GM19043 (cell line): Measurements from ENCODE around the gene SLC28A1.
"Not testable (repeated sequence)": the region's sequence is repeated elsewhere in the genome, so short reads cannot be mapped to it uniquely, and the experiment has no call there.

Experiments used
- ATAC-seq: cut with Tn5 transposase; IDR thresholded peaks from one replicate; pipeline ENCODE4 v1.9.1; 2021; ENCODE audit warnings: low read depth; ENCODE audit not compliant: unreplicated experiment

The SLC28A1 gene

DNA sequence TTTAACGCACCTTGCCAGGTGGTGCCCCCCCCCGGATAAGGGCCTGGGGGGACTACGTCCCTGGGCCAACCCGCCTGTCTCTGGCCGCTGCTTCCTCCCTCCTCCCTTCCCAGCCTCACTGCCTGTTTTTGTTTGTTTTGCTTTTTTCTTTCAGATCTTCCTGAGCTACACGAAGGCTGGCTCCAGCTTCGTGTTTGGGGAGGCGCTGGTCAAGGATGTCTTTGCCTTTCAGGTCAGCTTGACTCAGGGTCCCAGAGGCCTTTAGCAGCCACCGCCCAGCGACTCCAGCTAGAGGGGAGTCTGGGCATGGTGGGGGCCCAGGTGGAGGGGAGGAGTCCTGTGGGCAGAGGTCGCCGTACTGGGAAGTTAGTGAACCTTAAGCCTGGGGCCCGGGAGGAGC is 24.1 kb downstream of the SLC28A1 start:
- no peak for ATAC-seq

DNA sequence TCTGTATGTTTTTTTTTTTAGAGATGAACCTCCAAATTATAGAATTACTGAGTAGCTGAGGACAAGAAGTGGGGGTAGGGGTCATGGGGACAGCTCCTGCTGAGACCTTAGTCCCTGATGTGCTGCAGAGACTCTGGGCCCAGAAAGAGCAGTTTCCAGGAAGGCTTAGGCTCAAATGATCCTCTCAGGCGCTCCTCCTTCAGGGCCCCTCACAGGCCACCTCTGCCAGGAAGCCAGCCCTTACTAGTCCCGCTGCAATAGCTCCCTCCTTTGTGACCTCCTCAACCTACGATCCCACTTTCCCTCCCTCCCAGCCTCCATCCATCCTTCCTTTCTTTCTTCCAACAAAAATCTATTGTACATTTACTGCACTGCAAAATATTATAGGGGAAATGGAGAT is 24.6 kb downstream of the SLC28A1 start:
- ATAC-seq, result no peak

DNA sequence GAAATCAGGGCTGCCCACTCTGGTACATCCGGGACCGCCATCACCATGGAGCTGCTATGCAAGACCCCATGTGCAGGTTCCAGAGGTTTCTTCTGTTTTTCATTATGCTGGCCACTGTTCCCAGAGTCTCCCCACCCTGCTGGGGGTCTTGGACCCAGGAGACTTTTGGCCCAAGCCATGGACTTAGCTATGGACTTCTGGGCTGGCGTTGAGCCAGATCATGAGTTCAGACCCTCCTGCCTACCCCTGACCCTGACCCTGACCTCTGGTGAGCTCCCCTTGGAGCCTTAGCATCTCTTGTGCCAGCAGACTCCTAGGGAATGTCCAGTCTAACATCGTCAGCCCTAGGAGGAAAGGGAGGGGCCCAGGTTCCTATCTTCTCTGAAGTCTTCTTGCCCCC is 25.3 kb downstream of the SLC28A1 start:
- no peak for ATAC-seq

- ATAC-seq, result no peak
These were observed 26.6 kb downstream of the SLC28A1 start for GRCh38 chr15:84910928-84911623.

GRCh38 chr15:84911879-84912660 is 27.6 kb downstream of the SLC28A1 start:
- ATAC-seq, result no peak

GRCh38 chr15:84913360-84913723 is 28.9 kb downstream of the SLC28A1 start:
- ATAC-seq, result no peak

DNA sequence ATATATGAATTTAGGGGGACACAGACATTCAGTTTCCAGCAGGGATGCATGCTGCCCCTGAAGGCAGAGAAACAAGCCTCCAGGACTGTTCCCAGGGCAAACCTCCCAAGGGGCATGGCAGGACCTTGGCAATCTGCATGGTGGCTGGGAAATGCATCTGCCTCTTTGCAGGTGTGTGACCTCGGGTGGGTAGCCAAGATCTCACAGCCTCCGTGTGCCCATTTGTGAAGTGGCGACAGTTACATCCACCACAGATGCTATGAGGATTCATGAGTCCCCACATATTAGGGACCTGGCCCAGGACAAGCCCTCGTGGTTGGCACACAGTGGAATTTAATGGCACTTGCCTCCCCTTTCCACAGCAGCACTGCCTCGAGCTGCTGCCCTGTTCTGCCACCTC is 29.9 kb downstream of the SLC28A1 start:
- ATAC-seq, result no peak

DNA sequence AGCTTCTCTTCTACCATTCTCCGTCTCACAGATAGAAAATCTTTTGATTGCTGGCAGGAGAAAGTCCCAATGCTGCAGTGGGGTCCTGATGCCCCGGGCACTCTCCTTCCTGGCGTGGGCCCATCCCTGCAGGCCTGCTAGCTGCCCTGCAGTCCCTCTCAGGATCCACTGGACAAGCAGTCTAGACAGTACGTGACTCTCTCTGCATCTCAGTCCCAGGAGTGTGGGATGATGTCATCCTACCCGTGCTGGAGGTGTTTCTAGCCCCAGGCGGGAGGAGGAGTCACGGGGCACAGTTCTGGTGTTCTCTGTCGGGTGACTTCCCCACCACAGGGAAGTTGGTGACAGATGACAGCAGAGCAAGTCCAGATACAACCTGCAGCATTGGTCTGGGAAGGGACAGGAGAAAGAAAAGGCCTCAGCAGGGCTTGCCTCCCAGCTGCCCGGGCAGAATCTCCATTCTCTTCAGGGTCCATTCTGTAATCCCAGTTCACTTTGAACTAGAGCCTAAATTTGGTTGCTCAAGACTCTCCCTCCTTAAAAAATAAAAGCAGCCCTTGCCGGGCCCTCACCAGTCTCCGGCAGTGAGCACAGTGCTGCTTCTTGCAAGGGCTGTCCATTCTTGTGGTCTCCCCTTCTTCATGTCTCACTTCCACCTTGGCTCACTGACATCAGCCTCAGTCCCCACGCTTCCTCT is 30.6 kb downstream of the SLC28A1 start:
- peak; percentile 96 for ATAC-seq

DNA sequence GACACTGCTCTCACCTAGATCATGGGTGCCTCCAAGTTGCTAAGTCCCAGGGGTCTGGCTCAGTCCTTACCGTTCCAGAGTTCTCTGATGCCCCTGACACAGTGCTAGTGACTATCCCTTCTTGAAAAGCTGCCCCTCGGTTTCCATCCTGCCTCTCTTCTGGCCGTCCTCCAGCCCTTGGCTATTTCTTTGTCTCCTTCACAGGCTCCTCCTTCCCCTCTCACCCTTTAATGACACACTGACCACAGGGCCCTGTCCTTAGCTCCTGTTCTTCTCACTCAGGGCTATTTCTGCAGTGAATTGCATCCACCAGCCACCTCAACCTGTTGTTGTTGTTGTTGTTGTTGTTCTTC is 31.1 kb downstream of the SLC28A1 start:
- no peak for ATAC-seq

GRCh38 chr15:84917452-84917851 is 33.0 kb downstream of the SLC28A1 start:
- ATAC-seq, result no peak

- no peak for ATAC-seq
These were observed 34.7 kb downstream of the SLC28A1 start for GRCh38 chr15:84919106-84919667.

- ATAC-seq, result no peak
These were observed 36.7 kb downstream of the SLC28A1 start for GRCh38 chr15:84921121-84921520.

- no peak for ATAC-seq
These were observed 38.1 kb downstream of the SLC28A1 start for GRCh38 chr15:84922530-84922929.

DNA sequence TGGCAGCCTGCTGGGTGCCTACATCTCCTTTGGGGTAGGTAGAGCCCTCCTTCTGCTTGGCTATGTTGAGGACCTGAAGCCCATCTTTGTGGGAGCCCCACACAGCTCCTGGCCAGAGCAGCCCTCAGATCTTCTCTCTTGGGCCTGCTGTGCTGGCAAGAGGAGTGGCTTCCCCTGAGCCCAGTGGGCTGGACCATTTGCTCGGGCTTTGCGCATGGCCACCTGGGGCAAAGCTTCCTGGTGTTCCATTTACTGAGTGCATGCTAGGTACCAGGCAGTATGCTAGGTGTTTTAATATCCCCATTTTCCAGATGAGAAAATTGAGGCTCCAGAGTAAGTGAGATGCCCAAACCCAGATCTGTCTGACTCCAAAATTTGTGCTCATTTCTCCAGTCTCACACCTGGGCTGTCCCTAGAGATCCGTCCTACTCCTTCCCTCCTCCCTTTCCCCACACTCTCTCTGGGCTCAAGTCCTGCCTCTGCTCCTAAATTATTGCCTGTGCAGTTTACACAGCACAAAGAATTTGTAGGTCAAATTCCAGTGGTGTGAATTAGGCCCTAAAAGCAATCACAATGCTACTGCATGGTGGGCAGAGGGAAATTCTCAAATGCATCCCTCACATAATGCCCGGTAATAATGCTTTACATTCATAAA is 39.7 kb downstream of the SLC28A1 start:
- ATAC-seq, result no peak

- not testable (repeated sequence) for ATAC-seq
These were observed 40.5 kb downstream of the SLC28A1 start for GRCh38 chr15:84924821-84925569.

GRCh38 chr15:84925906-84926305 is 41.4 kb downstream of the SLC28A1 start:
- ATAC-seq, result no peak

DNA sequence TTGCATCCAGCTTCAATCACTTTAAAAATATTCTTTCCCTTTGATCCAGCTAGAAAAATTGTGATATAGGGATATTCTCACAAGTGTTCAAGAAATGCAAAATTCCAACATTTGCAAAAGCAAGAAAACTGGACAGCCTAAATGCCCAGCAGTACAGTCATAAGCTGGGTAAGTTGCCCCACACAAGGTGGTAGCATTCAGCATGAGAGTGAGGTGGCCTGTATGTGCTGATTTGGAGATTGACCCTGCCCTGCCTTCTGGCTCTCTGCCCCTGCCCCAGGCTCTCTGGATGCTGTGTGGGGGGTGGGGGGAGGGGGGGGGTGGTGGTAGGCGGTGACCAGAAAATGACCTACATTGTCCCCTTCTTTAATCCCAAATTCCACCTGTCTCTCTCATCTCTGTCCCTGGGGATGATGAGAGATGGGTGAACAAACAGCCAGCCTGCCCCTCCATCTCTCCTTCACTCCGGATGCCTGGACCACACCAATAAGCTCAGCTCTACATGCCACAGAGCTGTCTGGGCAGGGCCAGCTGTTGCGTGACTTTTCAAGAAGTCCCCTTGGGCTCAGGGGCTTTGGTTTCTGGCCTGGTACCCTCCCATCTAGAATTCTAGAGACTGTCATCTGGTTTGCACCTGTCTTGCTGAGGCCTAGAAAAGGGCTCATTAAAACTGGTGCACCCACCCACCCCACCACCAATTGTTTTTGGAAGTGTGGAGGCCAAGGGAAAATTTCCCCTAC is 42.2 kb downstream of the SLC28A1 start:
- no peak for ATAC-seq

- ATAC-seq, result no peak
These were observed 44.3 kb downstream of the SLC28A1 start for GRCh38 chr15:84928843-84929168.

DNA sequence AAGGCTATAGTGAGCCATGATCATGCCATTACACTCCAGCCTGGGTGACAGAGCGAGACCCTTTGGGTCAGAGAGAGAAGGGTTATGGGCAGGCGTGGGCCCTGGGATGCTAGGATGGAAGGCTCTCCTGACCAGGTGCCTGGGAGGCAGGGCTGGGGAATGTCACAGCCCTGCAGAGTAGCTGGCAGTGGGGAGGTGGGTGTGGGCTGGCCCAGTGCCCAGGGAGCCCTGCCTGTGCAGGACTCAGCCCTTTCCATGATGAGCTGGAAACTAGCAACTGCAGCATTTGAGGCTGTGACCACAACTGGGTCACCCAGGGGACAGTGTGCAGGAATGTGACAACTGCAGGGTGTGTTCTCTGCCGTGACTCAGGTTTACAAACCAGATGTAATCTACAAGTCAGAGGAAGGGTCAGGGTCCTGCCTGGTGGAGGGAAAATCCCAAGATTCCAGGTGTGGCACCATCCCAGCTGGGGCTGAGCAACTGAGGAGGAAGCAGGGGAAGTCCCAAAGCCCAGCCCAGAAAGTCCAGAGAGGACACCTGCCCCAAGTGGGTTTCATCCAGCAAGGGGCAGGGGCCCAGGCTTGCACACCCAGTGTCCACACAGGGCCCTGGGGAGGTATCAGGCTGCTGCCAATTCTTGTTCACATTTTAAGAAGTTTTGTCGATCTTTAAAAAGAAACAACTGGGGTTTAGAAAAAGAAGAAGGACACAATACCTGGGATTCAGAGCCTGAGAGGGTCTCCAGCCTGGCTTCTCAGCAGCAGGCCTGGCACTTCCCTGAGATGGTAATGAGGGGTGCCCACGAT is 45.5 kb downstream of the SLC28A1 start:
- ATAC-seq, result no peak
